Right lobe of liver (tissue), 6 donors: ENCODE data around the gene CDC42EP5. TPM values are rescaled to one million over a fixed set of nuclear protein-coding genes. Genes with fewer than 3 reads are reported as not detected.

ENCODE experiments used
- ATAC-seq, 4 donors: fragments of 200-7000 bp; cut with Tn5 transposase; one replicate each; pipeline ENCODE4 v1.9.1; 2020; ENCODE audit warnings: mild to moderate bottlenecking in 4 of 4, moderate library complexity in 4 of 4
- DNase-seq, 3 donors: peaks; one replicate each; pipeline ENCODE4 v3.0.0-alpha.2; 2020
- H3K27ac ChIP-seq, 3 donors: fragments of 200-600 bp; one replicate each; pipeline ENCODE4 v1.8.0; 2022
- H3K27me3 ChIP-seq, 2 donors: fragments of 200-600 bp; one replicate each; pipeline ENCODE4 v1.8.0; 2022
- H3K36me3 ChIP-seq, 4 donors: fragments of 200-600 bp; sonication (generic) in 1 of 4; one replicate each; pipeline versions ENCODE4 v1.5.1 to v1.8.0; 2017 to 2022; ENCODE audit warnings: control low read depth in 1 of 4
- H3K4me1 ChIP-seq, 4 donors: fragments of 200-600 bp; sonication (generic) in 1 of 4; one replicate each; pipeline versions ENCODE4 v1.5.1 to v1.8.0; 2017 to 2022; ENCODE audit warnings: control low read depth in 1 of 4
- H3K4me3 ChIP-seq, 3 donors: fragments of 200-600 bp; one replicate each; pipeline ENCODE4 v1.8.0; 2022
- H3K9me3 ChIP-seq, 4 donors: fragments of 200-600 bp; sonication (generic) in 1 of 4; one replicate each; pipeline versions ENCODE4 v1.5.1 to v1.8.0; 2017 to 2022; ENCODE audit warnings: control low read depth in 1 of 4
- CTCF ChIP-seq, 4 donors: fragments of 200-600 bp in 3 of 4; fragments of 450-650 bp in 1 of 4; IDR thresholded peaks; one replicate each; pipeline versions ENCODE4 v1.5.1 to v1.8.0; 2016 to 2022; ENCODE audit warnings: antibody characterized with exemption in 4 of 4, mild to moderate bottlenecking in 2 of 4
- POLR2A ChIP-seq: fragments of 450-650 bp; IDR thresholded peaks from one replicate; pipeline ENCODE4 v1.6.1; 2017; ENCODE audit warnings: antibody characterized with exemption, mild to moderate bottlenecking
- WGBS: methylation state at CpG from one replicate; pipeline ENCODE4 v1.1.6; 2018; ENCODE audit warnings: low coverage, low lambda C conversion rate; ENCODE audit not compliant: insufficient coverage; ENCODE audit errors: missing lambda C conversion rate; 5-methylcytosine and 5-hydroxymethylcytosine counted together
- intact Hi-C, 2 donors: fragments of 100-400 bp; cut with DNase I; formaldehyde crosslinking; loops; one replicate each; pipeline versions ENCODE4 v1.11.2 to v1.14.1; 2022
- total RNA-seq, 6 experiments: library from RNA; depleted of rRNA in 2 of 6; stranded (reverse); fragments of >200 nt in 2 of 6; fragmentation: NEBNext Ultra II Directional in 3 of 6; extraction: Animal tissue kit (Norgen Biotek cat#: 25700) in 3 of 6; gene quantifications; one replicate each; pipeline versions ENCODE4 v1.1.0 to v1.2.4, GENCODE V29; 2016 to 2023
- donor health status: DM: no; HTN: yes; CAD: no.
- donor health status: DM: no; HTN: no; CAD: no.
- donor health status: DM: no; HTN: no; CAD: no.
- donor health status: DM: no; HTN: yes; CAD: no.
- donor health status: DM: no; HTN: yes; CAD: no.

The CDC42EP5 gene
- total RNA-seq, 6 experiments from 2014 or later: 1.3 to 3.7 (median 2.0) TPM

DNA sequence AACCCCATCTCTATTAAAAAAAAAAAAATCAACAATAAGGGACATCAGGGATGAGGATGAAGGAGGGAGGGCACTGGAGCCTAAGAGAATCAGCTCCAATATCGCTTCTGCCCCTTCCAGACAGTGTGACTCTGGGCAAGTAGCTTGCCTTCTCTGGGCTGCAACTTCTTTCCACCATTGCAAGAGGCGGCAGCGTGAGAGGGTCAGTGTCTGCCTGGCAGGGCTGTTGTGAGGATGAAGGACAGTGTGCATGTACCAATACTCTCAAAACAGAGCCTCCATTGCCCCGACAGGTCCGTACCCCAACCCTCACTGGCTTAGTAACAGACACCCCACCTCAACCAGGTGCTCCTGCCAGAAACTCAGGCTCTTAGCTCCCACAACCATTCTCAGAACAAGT lies 39.4 kb downstream of the CDC42EP5 start:
- Histone ChIP-seq H3K4me3 (no peak overlapping the region), H3K27ac (no peak overlapping the region), H3K36me3 (no peaks in the 10 kb centered on the region), H3K9me3 (no peaks in the 10 kb centered on the region), H3K27me3 (peaks cover 0 to 1% of the 10 kb centered on the region in 2 donors), H3K4me1 (peaks cover 0 to 10% (median 0%) of the 10 kb centered on the region in 4 donors)
- DNase-seq: peak in 1 of 3 donors; percentile 29
- intact Hi-C loops: no loop called here
- TF ChIP-seq POLR2A (no peak), CTCF (IDR thresholded peaks at IDR 0.05) (no peak)
- ATAC-seq: no peak
- WGBS: 76% methylated on average over 2 of the region's 5 CpGs

- Histone ChIP-seq H3K36me3 (no peaks in the 10 kb centered on the region), H3K27ac (no peak overlapping the region), H3K4me3 (no peak overlapping the region), H3K27me3 (peaks cover 0 to 3% of the 10 kb centered on the region in 2 donors), H3K9me3 (no peaks in the 10 kb centered on the region), H3K4me1 (peaks cover 0 to 10% (median 0%) of the 10 kb centered on the region in 4 donors)
- ATAC-seq (no peak), DNase-seq (no peak)
- TF ChIP-seq POLR2A (no peak), CTCF (IDR thresholded peaks at IDR 0.05) (no peak)
- WGBS: 33% methylated on average over 5 of the region's 10 CpGs
- intact Hi-C loops: no loop called here
These were observed 40.9 kb downstream of the CDC42EP5 start for GRCh38 chr19:54432144-54432738.

DNA sequence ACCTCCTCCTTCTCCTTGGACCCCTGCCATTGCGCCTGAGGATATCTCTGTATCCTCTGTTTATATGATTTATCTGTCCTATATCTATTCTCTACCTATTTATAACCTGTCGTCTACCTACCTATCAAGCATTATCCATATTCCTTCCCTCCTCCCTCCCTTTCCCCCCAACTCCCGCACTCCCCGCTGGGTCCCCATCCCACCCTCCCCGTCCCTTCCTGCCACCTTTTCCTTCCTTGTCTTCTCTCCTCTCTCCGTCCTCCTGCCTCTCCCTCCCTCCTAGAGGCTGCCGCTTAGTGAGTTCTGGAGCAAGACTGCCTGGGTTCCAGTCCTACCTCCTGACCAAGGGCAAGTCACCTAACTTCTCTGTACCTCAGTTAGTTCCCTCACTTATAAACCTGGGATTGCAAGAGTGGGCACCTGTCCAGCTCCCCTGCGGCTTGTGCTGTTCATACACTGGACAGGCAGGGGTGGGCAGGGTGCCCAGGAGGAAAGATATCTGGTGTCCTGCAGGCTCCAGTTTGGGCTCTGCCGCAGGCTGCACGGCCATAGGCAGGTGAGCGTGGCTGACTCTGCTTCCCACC lies 41.7 kb downstream of the CDC42EP5 start:
- peaks cover 0 to 3% of the 10 kb centered on the region in 2 donors for H3K27me3 ChIP-seq
- no peak overlapping the region for H3K4me3 ChIP-seq
- ATAC-seq: peak; percentile 57 to 71 (median 67)
- WGBS: 27% methylated on average over 9 of the region's 11 CpGs
- no peaks in the 10 kb centered on the region for H3K9me3 ChIP-seq
- TF ChIP-seq CTCF (IDR thresholded peaks at IDR 0.05): no peak
- TF ChIP-seq POLR2A: no peak
- peaks cover 0 to 10% (median 0%) of the 10 kb centered on the region in 4 donors for H3K4me1 ChIP-seq
- intact Hi-C loops: no loop called here
- H3K36me3 ChIP-seq: no peaks in the 10 kb centered on the region
- peak; percentile 85 to 88 (median 86) for DNase-seq
- H3K27ac ChIP-seq: no peak overlapping the region

GRCh38 chr19:54430306-54431254 lies 42.5 kb downstream of the CDC42EP5 start:
- Histone ChIP-seq H3K9me3 (no peaks in the 10 kb centered on the region), H3K27me3 (peaks cover 0 to 3% of the 10 kb centered on the region in 2 donors)

More at GRCh38 chr19:54430306-54431254, 42.5 kb downstream of the CDC42EP5 start:
- Histone ChIP-seq H3K36me3 (no peaks in the 10 kb centered on the region), H3K4me3 (no peak overlapping the region), H3K27ac (no peak overlapping the region), H3K4me1 (peaks cover 0 to 10% (median 0%) of the 10 kb centered on the region in 4 donors)
- TF ChIP-seq CTCF (IDR thresholded peaks at IDR 0.05) (peak in 3 of 4 donors; percentile 16 to 30 (median 19)), POLR2A (no peak)
- DNase-seq (no peak), ATAC-seq (peak; percentile 43 to 62 (median 54))
- 3% methylated on average over 17 of the region's 43 CpGs for WGBS
- intact Hi-C loops: no loop called here
